ENCODE data around the gene KATNB1.

Gene KATNB1

GRCh38 chr16:57773019-57773418 lies 37.4 kb downstream of the KATNB1 start:
- Histone ChIP-seq H3K4me3 (ENCODE audit: low read depth in 1 of 2, low read length in 2 of 2) (no peak overlapping the region), H3K9me3 (ENCODE audit: insufficient read depth, low read length, severe bottlenecking) (no peaks in the 10 kb centered on the region), H2AFZ (ENCODE audit: low read depth, low read length) (no peak overlapping the region), H3K27ac (ENCODE audit: low read length) (no peak overlapping the region), H3K27me3 (ENCODE audit: insufficient read depth, low read length, poor library complexity) (no peaks in the 10 kb centered on the region), H3K4me2 (ENCODE audit: insufficient read depth, low read length) (no peak overlapping the region), H4K20me1 (ENCODE audit: insufficient read depth, low read length) (no peaks in the 10 kb centered on the region), H3K4me1 (ENCODE audit: insufficient read depth, low read length) (no peaks in the 10 kb centered on the region), H3K36me3 (ENCODE audit: insufficient read depth, low read length) (no peaks in the 10 kb centered on the region), H3K9ac (ENCODE audit: low read depth, low read length) (no peak overlapping the region), H3K79me2 (ENCODE audit: insufficient read depth, low read length) (no peaks in the 10 kb centered on the region)
- TF ChIP-seq EZH2 (IDR thresholded peaks at IDR 0.05; ENCODE audit: borderline replicate concordance, low read depth, low read length, severe bottlenecking) (no peak), CTCF (IDR thresholded peaks at IDR 0.05; ENCODE audit: borderline replicate concordance, extremely low read depth, low read length, poor library complexity, severe bottlenecking) (no peak)
- no peak for DNase-seq
- ATAC-seq (ENCODE audit: insufficient read depth, low read depth) = no peak

GRCh38 chr16:57773655-57774295 lies 38.2 kb downstream of the KATNB1 start:
- Histone ChIP-seq H3K27me3 (ENCODE audit: insufficient read depth, low read length, poor library complexity) (no peaks in the 10 kb centered on the region), H3K4me3 (ENCODE audit: low read depth in 1 of 2, low read length in 2 of 2) (no peak overlapping the region), H3K9ac (ENCODE audit: low read depth, low read length) (no peak overlapping the region), H3K4me1 (ENCODE audit: insufficient read depth, low read length) (no peaks in the 10 kb centered on the region), H3K79me2 (ENCODE audit: insufficient read depth, low read length) (no peaks in the 10 kb centered on the region), H3K36me3 (ENCODE audit: insufficient read depth, low read length) (no peaks in the 10 kb centered on the region), H3K9me3 (ENCODE audit: insufficient read depth, low read length, severe bottlenecking) (no peaks in the 10 kb centered on the region), H3K27ac (ENCODE audit: low read length) (no peak overlapping the region), H3K4me2 (ENCODE audit: insufficient read depth, low read length) (no peak overlapping the region), H2AFZ (ENCODE audit: low read depth, low read length) (no peak overlapping the region), H4K20me1 (ENCODE audit: insufficient read depth, low read length) (no peaks in the 10 kb centered on the region)
- TF ChIP-seq CTCF (IDR thresholded peaks at IDR 0.05; ENCODE audit: borderline replicate concordance, extremely low read depth, low read length, poor library complexity, severe bottlenecking) (no peak), EZH2 (IDR thresholded peaks at IDR 0.05; ENCODE audit: borderline replicate concordance, low read depth, low read length, severe bottlenecking) (no peak)
- ATAC-seq (ENCODE audit: insufficient read depth, low read depth) (no peak), DNase-seq (no peak)

- H4K20me1 ChIP-seq (ENCODE audit: insufficient read depth, low read length) = no peaks in the 10 kb centered on the region
- H3K36me3 ChIP-seq (ENCODE audit: insufficient read depth, low read length) = no peaks in the 10 kb centered on the region
- no peaks in the 10 kb centered on the region for H3K9me3 ChIP-seq (ENCODE audit: insufficient read depth, low read length, severe bottlenecking)
- no peak overlapping the region for H3K4me2 ChIP-seq (ENCODE audit: insufficient read depth, low read length)
- H3K4me1 ChIP-seq (ENCODE audit: insufficient read depth, low read length) = no peaks in the 10 kb centered on the region
- H2AFZ ChIP-seq (ENCODE audit: low read depth, low read length) = no peak overlapping the region
- ATAC-seq (ENCODE audit: insufficient read depth, low read depth) = no peak
- TF ChIP-seq EZH2 (IDR thresholded peaks at IDR 0.05; ENCODE audit: borderline replicate concordance, low read depth, low read length, severe bottlenecking) = no peak
- TF ChIP-seq CTCF (IDR thresholded peaks at IDR 0.05; ENCODE audit: borderline replicate concordance, extremely low read depth, low read length, poor library complexity, severe bottlenecking) = no peak
- DNase-seq = no peak
- no peak overlapping the region for H3K9ac ChIP-seq (ENCODE audit: low read depth, low read length)
- no peak overlapping the region for H3K4me3 ChIP-seq (ENCODE audit: low read depth in 1 of 2, low read length in 2 of 2)
- H3K27ac ChIP-seq (ENCODE audit: low read length) = no peak overlapping the region
- no peaks in the 10 kb centered on the region for H3K27me3 ChIP-seq (ENCODE audit: insufficient read depth, low read length, poor library complexity)
- no peaks in the 10 kb centered on the region for H3K79me2 ChIP-seq (ENCODE audit: insufficient read depth, low read length)
Measured at GRCh38 chr16:57774705-57775285, 39.2 kb downstream of the KATNB1 start.

Data from DND-41 (cell line).